Loucy (cell line): ENCODE data around the gene MAP1LC3C.

Experiments used
- EZH2phosphoT487 ChIP-seq: fragments of 200-600 bp; IDR thresholded peaks from 2 replicates; pipeline ENCODE4 v1.6.1; 2018; ENCODE audit warnings: antibody characterized with exemption, mild to moderate bottlenecking, moderate library complexity, borderline replicate concordance
- TF ChIP-seq, protein P1 (sequence below): fragments of 200-600 bp; sonication (generic); conservative IDR thresholded peaks from 2 replicates; pipeline ENCODE4 v1.5.1; 2014; ENCODE audit warnings: mild to moderate bottlenecking, antibody characterized with exemption, low read length

DNA sequence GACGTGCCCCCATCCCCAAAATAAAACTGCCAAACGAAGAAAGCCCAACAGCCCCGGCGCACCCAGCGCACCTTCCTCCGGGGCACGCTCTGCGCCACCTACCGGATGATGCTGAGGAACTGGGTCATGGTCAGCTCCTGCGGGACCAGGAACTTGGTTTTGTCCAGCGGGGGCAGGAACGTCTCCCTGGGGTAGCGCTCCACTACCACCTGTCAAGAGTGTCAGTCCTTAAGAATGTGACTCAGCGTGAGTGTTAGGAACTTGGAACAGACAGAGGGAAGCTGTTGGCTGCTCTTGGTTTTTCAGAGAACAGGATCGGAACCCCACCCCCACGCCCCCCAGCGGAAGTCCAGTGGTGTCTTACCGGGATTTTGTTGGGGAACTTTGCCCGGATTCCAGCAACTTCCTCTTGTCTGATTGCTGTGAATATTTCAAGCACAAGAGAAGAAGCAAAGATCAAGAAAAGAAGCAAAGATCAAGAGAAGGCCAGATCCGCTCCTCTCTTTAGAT is 431 bp downstream of the MAP1LC3C start:
- TF ChIP-seq, protein P1, sequence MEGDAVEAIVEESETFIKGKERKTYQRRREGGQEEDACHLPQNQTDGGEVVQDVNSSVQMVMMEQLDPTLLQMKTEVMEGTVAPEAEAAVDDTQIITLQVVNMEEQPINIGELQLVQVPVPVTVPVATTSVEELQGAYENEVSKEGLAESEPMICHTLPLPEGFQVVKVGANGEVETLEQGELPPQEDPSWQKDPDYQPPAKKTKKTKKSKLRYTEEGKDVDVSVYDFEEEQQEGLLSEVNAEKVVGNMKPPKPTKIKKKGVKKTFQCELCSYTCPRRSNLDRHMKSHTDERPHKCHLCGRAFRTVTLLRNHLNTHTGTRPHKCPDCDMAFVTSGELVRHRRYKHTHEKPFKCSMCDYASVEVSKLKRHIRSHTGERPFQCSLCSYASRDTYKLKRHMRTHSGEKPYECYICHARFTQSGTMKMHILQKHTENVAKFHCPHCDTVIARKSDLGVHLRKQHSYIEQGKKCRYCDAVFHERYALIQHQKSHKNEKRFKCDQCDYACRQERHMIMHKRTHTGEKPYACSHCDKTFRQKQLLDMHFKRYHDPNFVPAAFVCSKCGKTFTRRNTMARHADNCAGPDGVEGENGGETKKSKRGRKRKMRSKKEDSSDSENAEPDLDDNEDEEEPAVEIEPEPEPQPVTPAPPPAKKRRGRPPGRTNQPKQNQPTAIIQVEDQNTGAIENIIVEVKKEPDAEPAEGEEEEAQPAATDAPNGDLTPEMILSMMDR: no peak
- no peak for TF ChIP-seq EZH2phosphoT487
